ENCODE data around the gene C1orf115.

The C1orf115 gene

GRCh38 chr1:220698607-220699016, 8.4 kb downstream of the C1orf115 start:
- Histone ChIP-seq H3K36me3 (ENCODE audit: insufficient read depth, low read length) (no peaks in the 10 kb centered on the region), H3K9me3 (ENCODE audit: low read length) (peaks cover 2% of the 10 kb centered on the region), H3K4me1 (ENCODE audit: insufficient read depth, low read length) (no peaks in the 10 kb centered on the region), H2AFZ (ENCODE audit: low read depth, low read length) (no peak overlapping the region), H3K27me3 (ENCODE audit: insufficient read depth, low read length) (no peaks in the 10 kb centered on the region), H3K4me3 (ENCODE audit: low read length) (no peak overlapping the region)

- no peak overlapping the region for H3K4me3 ChIP-seq (ENCODE audit: low read length)
- H2AFZ ChIP-seq (ENCODE audit: low read depth, low read length) = no peak overlapping the region
- no peaks in the 10 kb centered on the region for H3K36me3 ChIP-seq (ENCODE audit: insufficient read depth, low read length)
- no peaks in the 10 kb centered on the region for H3K4me1 ChIP-seq (ENCODE audit: insufficient read depth, low read length)
- H3K27me3 ChIP-seq (ENCODE audit: insufficient read depth, low read length) = no peaks in the 10 kb centered on the region
- H3K9me3 ChIP-seq (ENCODE audit: low read length) = peaks cover 2% of the 10 kb centered on the region
Measured at GRCh38 chr1:220699044-220699443, 8.9 kb downstream of the C1orf115 start.

GRCh38 chr1:220700556-220701179, 10.5 kb downstream of the C1orf115 start:
- no peaks in the 10 kb centered on the region for H3K36me3 ChIP-seq (ENCODE audit: insufficient read depth, low read length)
- peaks cover 2% of the 10 kb centered on the region for H3K9me3 ChIP-seq (ENCODE audit: low read length)
- H3K27me3 ChIP-seq (ENCODE audit: insufficient read depth, low read length) = no peaks in the 10 kb centered on the region
- no peak overlapping the region for H2AFZ ChIP-seq (ENCODE audit: low read depth, low read length)
- no peaks in the 10 kb centered on the region for H3K4me1 ChIP-seq (ENCODE audit: insufficient read depth, low read length)
- H3K4me3 ChIP-seq (ENCODE audit: low read length) = no peak overlapping the region

GRCh38 chr1:220701974-220702373, 11.8 kb downstream of the C1orf115 start:
- no peak overlapping the region for H2AFZ ChIP-seq (ENCODE audit: low read depth, low read length)
- no peaks in the 10 kb centered on the region for H3K36me3 ChIP-seq (ENCODE audit: insufficient read depth, low read length)
- no peaks in the 10 kb centered on the region for H3K27me3 ChIP-seq (ENCODE audit: insufficient read depth, low read length)
- H3K4me3 ChIP-seq (ENCODE audit: low read length) = no peak overlapping the region
- no peaks in the 10 kb centered on the region for H3K4me1 ChIP-seq (ENCODE audit: insufficient read depth, low read length)
- H3K9me3 ChIP-seq (ENCODE audit: low read length) = peaks cover 2% of the 10 kb centered on the region

GRCh38 chr1:220702733-220703270, 12.6 kb downstream of the C1orf115 start:
- Histone ChIP-seq H3K36me3 (ENCODE audit: insufficient read depth, low read length) (no peaks in the 10 kb centered on the region), H3K9me3 (ENCODE audit: low read length) (peaks cover under 1% of the 10 kb centered on the region), H3K4me3 (ENCODE audit: low read length) (no peak overlapping the region), H3K27me3 (ENCODE audit: insufficient read depth, low read length) (no peaks in the 10 kb centered on the region), H3K4me1 (ENCODE audit: insufficient read depth, low read length) (no peaks in the 10 kb centered on the region), H2AFZ (ENCODE audit: low read depth, low read length) (no peak overlapping the region)

GRCh38 chr1:220703305-220703704, 13.1 kb downstream of the C1orf115 start:
- Histone ChIP-seq H3K9me3 (ENCODE audit: low read length) (no peaks in the 10 kb centered on the region), H3K36me3 (ENCODE audit: insufficient read depth, low read length) (no peaks in the 10 kb centered on the region), H2AFZ (ENCODE audit: low read depth, low read length) (no peak overlapping the region), H3K4me1 (ENCODE audit: insufficient read depth, low read length) (no peaks in the 10 kb centered on the region), H3K4me3 (ENCODE audit: low read length) (no peak overlapping the region), H3K27me3 (ENCODE audit: insufficient read depth, low read length) (no peaks in the 10 kb centered on the region)

GRCh38 chr1:220705782-220706181, 15.6 kb downstream of the C1orf115 start:
- Histone ChIP-seq H3K4me1 (ENCODE audit: insufficient read depth, low read length) (no peaks in the 10 kb centered on the region), H2AFZ (ENCODE audit: low read depth, low read length) (no peak overlapping the region), H3K9me3 (ENCODE audit: low read length) (no peaks in the 10 kb centered on the region), H3K36me3 (ENCODE audit: insufficient read depth, low read length) (no peaks in the 10 kb centered on the region), H3K4me3 (ENCODE audit: low read length) (no peak overlapping the region), H3K27me3 (ENCODE audit: insufficient read depth, low read length) (no peaks in the 10 kb centered on the region)

GRCh38 chr1:220706480-220706879, 16.3 kb downstream of the C1orf115 start:
- H3K9me3 ChIP-seq (ENCODE audit: low read length) = no peaks in the 10 kb centered on the region
- H3K36me3 ChIP-seq (ENCODE audit: insufficient read depth, low read length) = no peaks in the 10 kb centered on the region
- no peaks in the 10 kb centered on the region for H3K27me3 ChIP-seq (ENCODE audit: insufficient read depth, low read length)
- H3K4me3 ChIP-seq (ENCODE audit: low read length) = no peak overlapping the region
- H2AFZ ChIP-seq (ENCODE audit: low read depth, low read length) = no peak overlapping the region
- H3K4me1 ChIP-seq (ENCODE audit: insufficient read depth, low read length) = no peaks in the 10 kb centered on the region

GRCh38 chr1:220707160-220707559, 17.0 kb downstream of the C1orf115 start:
- H3K4me3 ChIP-seq (ENCODE audit: low read length) = no peak overlapping the region
- no peaks in the 10 kb centered on the region for H3K27me3 ChIP-seq (ENCODE audit: insufficient read depth, low read length)
- no peaks in the 10 kb centered on the region for H3K9me3 ChIP-seq (ENCODE audit: low read length)
- no peak overlapping the region for H2AFZ ChIP-seq (ENCODE audit: low read depth, low read length)
- no peaks in the 10 kb centered on the region for H3K36me3 ChIP-seq (ENCODE audit: insufficient read depth, low read length)
- H3K4me1 ChIP-seq (ENCODE audit: insufficient read depth, low read length) = no peaks in the 10 kb centered on the region

GRCh38 chr1:220708244-220708643, 18.1 kb downstream of the C1orf115 start:
- peaks cover 2% of the 10 kb centered on the region for H3K27me3 ChIP-seq (ENCODE audit: insufficient read depth, low read length)
- H3K4me3 ChIP-seq (ENCODE audit: low read length) = no peak overlapping the region
- no peaks in the 10 kb centered on the region for H3K9me3 ChIP-seq (ENCODE audit: low read length)

GRCh38 chr1:220708936-220709801, 19.0 kb downstream of the C1orf115 start:
- no peak overlapping the region for H3K4me3 ChIP-seq (ENCODE audit: low read length)
- no peaks in the 10 kb centered on the region for H3K4me1 ChIP-seq (ENCODE audit: insufficient read depth, low read length)
- no peaks in the 10 kb centered on the region for H3K9me3 ChIP-seq (ENCODE audit: low read length)
- H2AFZ ChIP-seq (ENCODE audit: low read depth, low read length) = no peak overlapping the region
- peaks cover 2% of the 10 kb centered on the region for H3K27me3 ChIP-seq (ENCODE audit: insufficient read depth, low read length)
- no peaks in the 10 kb centered on the region for H3K36me3 ChIP-seq (ENCODE audit: insufficient read depth, low read length)

More at GRCh38 chr1:220708244-220708643, 18.1 kb downstream of the C1orf115 start:
- H2AFZ ChIP-seq (ENCODE audit: low read depth, low read length) = no peak overlapping the region
- H3K4me1 ChIP-seq (ENCODE audit: insufficient read depth, low read length) = no peaks in the 10 kb centered on the region
- H3K36me3 ChIP-seq (ENCODE audit: insufficient read depth, low read length) = no peaks in the 10 kb centered on the region

- no peaks in the 10 kb centered on the region for H3K36me3 ChIP-seq (ENCODE audit: insufficient read depth, low read length)
- H3K4me3 ChIP-seq (ENCODE audit: low read length) = no peak overlapping the region
- no peak overlapping the region for H2AFZ ChIP-seq (ENCODE audit: low read depth, low read length)
- no peaks in the 10 kb centered on the region for H3K4me1 ChIP-seq (ENCODE audit: insufficient read depth, low read length)
- H3K9me3 ChIP-seq (ENCODE audit: low read length) = no peaks in the 10 kb centered on the region
- H3K27me3 ChIP-seq (ENCODE audit: insufficient read depth, low read length) = peaks cover 2% of the 10 kb centered on the region
Measured at GRCh38 chr1:220710333-220710732, 20.2 kb downstream of the C1orf115 start.

GRCh38 chr1:220711056-220711809, 21.1 kb downstream of the C1orf115 start:
- H3K9me3 ChIP-seq (ENCODE audit: low read length) = peaks cover 2% of the 10 kb centered on the region
- H3K4me3 ChIP-seq (ENCODE audit: low read length) = no peak overlapping the region
- peaks cover 2% of the 10 kb centered on the region for H3K27me3 ChIP-seq (ENCODE audit: insufficient read depth, low read length)
- H2AFZ ChIP-seq (ENCODE audit: low read depth, low read length) = no peak overlapping the region
- no peaks in the 10 kb centered on the region for H3K36me3 ChIP-seq (ENCODE audit: insufficient read depth, low read length)
- H3K4me1 ChIP-seq (ENCODE audit: insufficient read depth, low read length) = no peaks in the 10 kb centered on the region

All from neuron (in vitro differentiated cells).